GM23338 (cell line): ENCODE results near the gene CACNA1G. TPM values are rescaled to one million over a fixed set of nuclear protein-coding genes. Genes with fewer than 3 reads are reported as not detected.

Source experiments
- ATAC-seq: fragments of 200-7000 bp; cut with Tn5 transposase; 3 replicates; pipeline ENCODE4 v1.9.1; 2020
- DNase-seq: peaks from one replicate; pipeline ENCODE4 v3.0.0-alpha.2; 2015; ENCODE audit warnings: low spot score
- H2AFZ ChIP-seq: fragments of 200-600 bp; sonication (generic); 2 replicates; pipeline ENCODE4 v1.8.0; 2016; ENCODE audit warnings: antibody characterized with exemption, mild to moderate bottlenecking, moderate library complexity
- H3F3A ChIP-seq: fragments of 200-600 bp; sonication (generic); replicated peaks from 2 replicates; pipeline ENCODE4 v1.8.0; 2017; ENCODE audit warnings: antibody characterized with exemption, mixed run types, low read depth
- H3K27ac ChIP-seq: fragments of 200-600 bp; sonication (generic); 2 replicates; pipeline ENCODE4 v1.6.1; 2016; ENCODE audit warnings: low read depth
- H3K27me3 ChIP-seq: fragments of 200-600 bp; sonication (generic); 2 replicates; pipeline ENCODE4 v1.8.0; 2016; ENCODE audit warnings: mild to moderate bottlenecking, mixed run types, moderate library complexity; ENCODE audit not compliant: insufficient read depth
- H3K36me3 ChIP-seq: fragments of 200-600 bp; sonication (generic); 2 replicates; pipeline ENCODE4 v1.8.0; 2016; ENCODE audit warnings: mild to moderate bottlenecking; ENCODE audit not compliant: insufficient read depth
- H3K4me1 ChIP-seq: fragments of 200-600 bp; sonication (generic); 2 replicates; pipeline ENCODE4 v1.8.0; 2016; ENCODE audit warnings: mild to moderate bottlenecking, moderate library complexity; ENCODE audit not compliant: insufficient read depth
- H3K4me2 ChIP-seq: fragments of 200-600 bp; sonication (generic); 2 replicates; pipeline ENCODE4 v1.7.1; 2017; ENCODE audit warnings: mixed run types
- H3K4me3 ChIP-seq: fragments of 200-600 bp; sonication (generic); 2 replicates; pipeline ENCODE4 v1.6.1; 2016; ENCODE audit warnings: mixed run types
- H3K79me2 ChIP-seq: fragments of 200-600 bp; sonication (generic); replicated peaks from 2 replicates; pipeline ENCODE4 v1.8.0; 2017; ENCODE audit warnings: mild to moderate bottlenecking; ENCODE audit not compliant: insufficient read depth
- H3K9me2 ChIP-seq: fragments of 200-600 bp; sonication (generic); 2 replicates; pipeline ENCODE4 v1.8.0; 2017; ENCODE audit not compliant: insufficient read depth
- H4K20me1 ChIP-seq: fragments of 200-600 bp; sonication (generic); replicated peaks from 2 replicates; pipeline ENCODE4 v1.8.0; 2017; ENCODE audit warnings: mild to moderate bottlenecking; ENCODE audit not compliant: insufficient read depth
- H3K27ac Mint-ChIP-seq: 2 replicates; pipeline ENCODE4 v1.8.0; 2020; ENCODE audit warnings: inconsistent platforms, mild to moderate bottlenecking, moderate library complexity, mixed read lengths
- H3K27me3 Mint-ChIP-seq: 3 replicates; pipeline ENCODE4 v1.8.0; 2022; ENCODE audit warnings: low read depth, mild to moderate bottlenecking, moderate library complexity, mixed read lengths, inconsistent platforms; ENCODE audit not compliant: insufficient read depth, poor library complexity
- H3K36me3 Mint-ChIP-seq: 3 replicates; pipeline ENCODE4 v1.8.0; 2021; ENCODE audit warnings: low read depth, mild to moderate bottlenecking, inconsistent platforms, moderate library complexity, mixed read lengths
- H3K4me1 Mint-ChIP-seq: 3 replicates; pipeline ENCODE4 v1.8.0; 2020; ENCODE audit warnings: mild to moderate bottlenecking, inconsistent platforms, mixed read lengths
- H3K4me3 Mint-ChIP-seq: 3 replicates; pipeline ENCODE4 v1.8.0; 2021; ENCODE audit warnings: moderate library complexity, mild to moderate bottlenecking, inconsistent platforms, mixed read lengths
- H3K9me3 Mint-ChIP-seq: 3 replicates; pipeline ENCODE4 v1.8.0; 2020; ENCODE audit warnings: moderate library complexity, mild to moderate bottlenecking, inconsistent platforms, mixed read lengths
- CTCF ChIP-seq, 2 experiments: fragments of 200-600 bp in 1 of 2; sonication (generic) in 1 of 2; conservative IDR thresholded peaks; 2 replicates each; pipeline versions ENCODE4 v1.5.1 to v1.6.1; 2016 to 2017; ENCODE audit warnings: antibody characterized with exemption in 2 of 2, low read depth in 2 of 2, mild to moderate bottlenecking in 2 of 2, moderate library complexity in 1 of 2
- ETS1 ChIP-seq: IDR thresholded peaks from 2 replicates; pipeline ENCODE4 v1.6.1; 2016; ENCODE audit warnings: antibody characterized with exemption
- EZH2 ChIP-seq: fragments of 200-600 bp; sonication (generic); IDR thresholded peaks from one replicate; pipeline ENCODE4 v1.8.0; 2017; ENCODE audit warnings: antibody characterized with exemption, mild to moderate bottlenecking, low read depth; ENCODE audit not compliant: unreplicated experiment
- EZH2phosphoT487 ChIP-seq: fragments of 200-600 bp; sonication (generic); IDR thresholded peaks from one replicate; pipeline ENCODE4 v1.8.1; 2018; ENCODE audit warnings: antibody characterized with exemption; ENCODE audit not compliant: unreplicated experiment
- JUNB ChIP-seq: IDR thresholded peaks from one replicate; pipeline ENCODE4 v1.6.1; 2016; ENCODE audit warnings: antibody characterized with exemption; ENCODE audit not compliant: unreplicated experiment
- NANOG ChIP-seq: IDR thresholded peaks from 2 replicates; pipeline ENCODE4 v1.6.1; 2016; ENCODE audit warnings: antibody characterized with exemption, borderline replicate concordance
- POLR2AphosphoS5 ChIP-seq: IDR thresholded peaks from 2 replicates; pipeline ENCODE4 v1.6.1; 2016; ENCODE audit warnings: antibody characterized with exemption, low read depth
- ZNF114 ChIP-seq: fragments of 250-450 bp; sonication (Bioruptor Pico); IDR thresholded peaks from 2 replicates; pipeline ENCODE4 v1.5.0; 2020; ENCODE audit warnings: mild to moderate bottlenecking, moderate library complexity
- ZNF331 ChIP-seq: fragments of 250-450 bp; sonication (Bioruptor Pico); IDR thresholded peaks from 2 replicates; pipeline ENCODE4 v1.5.0; 2020; ENCODE audit warnings: low read depth, mild to moderate bottlenecking, moderate library complexity
- polyA plus RNA-seq: library from polyadenylated mRNA; unstranded; fragments of >200 nt; fragmentation: Nextera tagmentation; extraction: Ambion mirVana; gene quantifications from 2 replicates; pipeline ENCODE4 v1.2.1, GENCODE V29; 2016
- total RNA-seq: library from RNA; depleted of rRNA; stranded (reverse); fragments of >200 nt; shearing (Covaris generic); gene quantifications from 2 replicates; pipeline ENCODE4 v1.2.3, GENCODE V29; 2014
- TF ChIP-seq, protein P1 (sequence below): IDR thresholded peaks from one replicate; pipeline ENCODE4 v1.6.1; 2018; ENCODE audit warnings: antibody characterized with exemption; ENCODE audit not compliant: unreplicated experiment

CACNA1G gene
- total and polyA plus RNA-seq, 2 experiments from 2014 or later = 1.4 to 5.1 TPM

- Histone ChIP-seq H4K20me1 (no peaks in the 10 kb centered on the region), H3K36me3 (no peaks in the 10 kb centered on the region), H3K27me3 (no peaks in the 10 kb centered on the region; the same call in 1 of the 2 replicates), H3K4me3 (no peak overlapping the region), H3F3A (no peaks in the 10 kb centered on the region), H3K4me1 (0 out of 2 replicates have a peak, but pooled peaks cover 3% of the 10 kb centered on the region), H2AFZ (no peak overlapping the region), H3K79me2 (no peaks in the 10 kb centered on the region), H3K27ac (no peak overlapping the region), H3K4me2 (no peak overlapping the region), H3K9me2 (0 out of 2 replicates have a peak, but pooled peaks cover 2% of the 10 kb centered on the region)
- H3K27me3 Mint-ChIP-seq = peaks cover 12% of the 10 kb centered on the region
- ATAC-seq = no peak
- peaks cover 36% of the 10 kb centered on the region for H3K4me1 Mint-ChIP-seq
- H3K36me3 Mint-ChIP-seq = no peaks in the 10 kb centered on the region
- no peak overlapping the region for H3K4me3 Mint-ChIP-seq
- no peak for TF ChIP-seq EZH2phosphoT487
- no peak for TF ChIP-seq EZH2
- no peak for TF ChIP-seq JUNB
- no peak for DNase-seq
- H3K9me3 Mint-ChIP-seq = no peaks in the 10 kb centered on the region; the same call in 2 of the 3 replicates
- no peak overlapping the region for H3K27ac Mint-ChIP-seq
Measured at GRCh38 chr17:50514388-50514787, 46.1 kb upstream of the CACNA1G start.

- H3K27ac ChIP-seq = no peak overlapping the region
- H3K9me3 Mint-ChIP-seq = no peaks in the 10 kb centered on the region; the same call in 2 of the 3 replicates
- H3K36me3 Mint-ChIP-seq = no peaks in the 10 kb centered on the region
- peaks cover 12% of the 10 kb centered on the region for H3K27me3 Mint-ChIP-seq
- H3K27me3 ChIP-seq = no peaks in the 10 kb centered on the region
- no peak overlapping the region for H3K4me3 ChIP-seq
- DNase-seq (peak; percentile 47), ATAC-seq (peak; percentile 42)
- TF ChIP-seq POLR2AphosphoS5 = no peak
- no peak for TF ChIP-seq EZH2
- TF ChIP-seq ETS1 = no peak
- no peak for TF ChIP-seq ZNF331
- TF ChIP-seq EZH2phosphoT487 = no peak
- TF ChIP-seq CTCF (conservative IDR thresholded peaks at IDR 0.05; ENCODE audit: low read depth in 2 of 2) = no peak
- TF ChIP-seq, protein P1, sequence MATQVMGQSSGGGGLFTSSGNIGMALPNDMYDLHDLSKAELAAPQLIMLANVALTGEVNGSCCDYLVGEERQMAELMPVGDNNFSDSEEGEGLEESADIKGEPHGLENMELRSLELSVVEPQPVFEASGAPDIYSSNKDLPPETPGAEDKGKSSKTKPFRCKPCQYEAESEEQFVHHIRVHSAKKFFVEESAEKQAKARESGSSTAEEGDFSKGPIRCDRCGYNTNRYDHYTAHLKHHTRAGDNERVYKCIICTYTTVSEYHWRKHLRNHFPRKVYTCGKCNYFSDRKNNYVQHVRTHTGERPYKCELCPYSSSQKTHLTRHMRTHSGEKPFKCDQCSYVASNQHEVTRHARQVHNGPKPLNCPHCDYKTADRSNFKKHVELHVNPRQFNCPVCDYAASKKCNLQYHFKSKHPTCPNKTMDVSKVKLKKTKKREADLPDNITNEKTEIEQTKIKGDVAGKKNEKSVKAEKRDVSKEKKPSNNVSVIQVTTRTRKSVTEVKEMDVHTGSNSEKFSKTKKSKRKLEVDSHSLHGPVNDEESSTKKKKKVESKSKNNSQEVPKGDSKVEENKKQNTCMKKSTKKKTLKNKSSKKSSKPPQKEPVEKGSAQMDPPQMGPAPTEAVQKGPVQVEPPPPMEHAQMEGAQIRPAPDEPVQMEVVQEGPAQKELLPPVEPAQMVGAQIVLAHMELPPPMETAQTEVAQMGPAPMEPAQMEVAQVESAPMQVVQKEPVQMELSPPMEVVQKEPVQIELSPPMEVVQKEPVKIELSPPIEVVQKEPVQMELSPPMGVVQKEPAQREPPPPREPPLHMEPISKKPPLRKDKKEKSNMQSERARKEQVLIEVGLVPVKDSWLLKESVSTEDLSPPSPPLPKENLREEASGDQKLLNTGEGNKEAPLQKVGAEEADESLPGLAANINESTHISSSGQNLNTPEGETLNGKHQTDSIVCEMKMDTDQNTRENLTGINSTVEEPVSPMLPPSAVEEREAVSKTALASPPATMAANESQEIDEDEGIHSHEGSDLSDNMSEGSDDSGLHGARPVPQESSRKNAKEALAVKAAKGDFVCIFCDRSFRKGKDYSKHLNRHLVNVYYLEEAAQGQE = no peak
- no peak for TF ChIP-seq ZNF114 (CRISPR knock-in tag)
- TF ChIP-seq NANOG = no peak
- TF ChIP-seq JUNB = no peak
- peaks cover 31% of the 10 kb centered on the region for H3K4me1 Mint-ChIP-seq
- 0 out of 2 replicates have a peak, but pooled peaks cover 3% of the 10 kb centered on the region for H3K4me1 ChIP-seq
- no peak overlapping the region; the same call in 2 of the 3 replicates for H3K4me3 Mint-ChIP-seq
- H4K20me1 ChIP-seq = no peaks in the 10 kb centered on the region
- no peaks in the 10 kb centered on the region for H3K79me2 ChIP-seq
- H3F3A ChIP-seq = no peaks in the 10 kb centered on the region
- 0 out of 2 replicates have a peak overlapping the region, but pooled peaks have one; percentile 4 for H2AFZ ChIP-seq
- no peak overlapping the region for H3K4me2 ChIP-seq
- H3K9me2 ChIP-seq = 0 out of 2 replicates have a peak, but pooled peaks cover 2% of the 10 kb centered on the region
- H3K36me3 ChIP-seq = no peaks in the 10 kb centered on the region
- H3K27ac Mint-ChIP-seq = no peak overlapping the region; the same call in 1 of the 2 replicates
Measured at GRCh38 chr17:50514936-50515702, 45.4 kb upstream of the CACNA1G start.
